TTC549 (cell line): ENCODE results near the gene AVL9.
A peak's percentile ranks its signal among the peaks of the same experiment; 100 is the strongest.
"Not testable (repeated sequence)": the region's sequence is repeated elsewhere in the genome, so short reads cannot be mapped to it uniquely, and the experiment has no call there.

Experiments
- FAIRE-seq: peaks from 2 replicates; lab custom pipeline; 2012; peaks lifted over from hg19 to GRCh38; lab: Jason Lieb, UNC

AVL9 gene

DNA sequence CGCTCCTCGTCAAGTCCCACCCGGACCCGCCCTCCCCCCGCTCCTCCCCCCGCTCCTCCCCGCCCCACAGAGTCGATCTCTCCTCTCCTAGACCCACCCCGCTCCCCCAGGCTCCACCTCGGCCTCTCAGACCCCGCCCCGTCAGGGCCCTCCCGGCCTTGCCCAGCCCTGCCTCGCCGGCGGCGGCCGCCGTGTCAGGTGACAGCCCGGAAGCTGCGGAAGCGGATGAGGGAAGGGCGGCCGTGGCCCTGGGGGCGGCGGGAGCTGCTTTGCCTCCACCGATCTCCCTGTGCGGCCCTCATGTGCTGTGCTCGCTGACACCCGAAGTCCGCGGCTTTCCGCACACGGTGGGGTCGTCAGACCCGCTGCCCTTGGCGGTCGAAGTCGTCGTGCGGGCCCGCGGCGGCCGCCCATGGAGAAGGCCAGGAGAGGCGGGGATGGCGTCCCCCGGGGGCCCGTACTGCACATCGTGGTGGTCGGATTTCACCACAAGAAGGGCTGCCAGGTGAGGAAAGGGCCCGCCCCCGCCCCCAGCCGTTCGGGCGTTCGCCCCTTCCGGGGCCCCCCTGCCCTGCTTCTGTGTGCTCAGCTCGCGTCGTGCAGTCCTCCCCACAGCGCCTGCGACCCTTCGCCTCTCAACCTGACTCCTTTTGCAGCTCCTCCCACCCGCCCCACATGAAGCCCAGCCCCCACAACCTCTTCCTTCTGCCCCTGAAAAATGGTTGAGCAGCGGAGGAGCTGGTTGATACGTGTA is at the start of gene AVL9:
Gene AVL9, plus strand, starts transcription at position 192 of the 754 bp plus-strand sequence. Its CDS starts 221 bp downstream, at position 413.
- FAIRE-seq: no peak

DNA sequence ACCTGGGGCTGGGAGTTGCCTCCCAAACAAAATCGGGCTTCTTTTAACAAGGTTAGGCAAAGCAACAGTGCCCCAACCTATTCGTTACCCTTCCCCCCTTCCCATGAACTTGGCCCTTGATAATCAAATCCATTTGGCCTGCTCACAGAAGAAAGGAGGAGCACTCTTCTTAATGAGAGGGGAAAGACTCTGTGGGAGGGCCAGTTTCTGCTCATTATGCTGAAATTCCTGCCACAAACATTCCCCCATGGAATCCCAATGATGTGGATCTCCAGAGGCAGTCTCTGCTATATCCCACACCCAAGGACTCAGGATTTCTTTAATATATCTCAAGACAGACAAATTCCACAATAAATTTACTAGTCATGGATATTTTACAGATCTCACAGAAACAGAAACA is 48.1 kb upstream of the AVL9 start:
- no peak for FAIRE-seq

DNA sequence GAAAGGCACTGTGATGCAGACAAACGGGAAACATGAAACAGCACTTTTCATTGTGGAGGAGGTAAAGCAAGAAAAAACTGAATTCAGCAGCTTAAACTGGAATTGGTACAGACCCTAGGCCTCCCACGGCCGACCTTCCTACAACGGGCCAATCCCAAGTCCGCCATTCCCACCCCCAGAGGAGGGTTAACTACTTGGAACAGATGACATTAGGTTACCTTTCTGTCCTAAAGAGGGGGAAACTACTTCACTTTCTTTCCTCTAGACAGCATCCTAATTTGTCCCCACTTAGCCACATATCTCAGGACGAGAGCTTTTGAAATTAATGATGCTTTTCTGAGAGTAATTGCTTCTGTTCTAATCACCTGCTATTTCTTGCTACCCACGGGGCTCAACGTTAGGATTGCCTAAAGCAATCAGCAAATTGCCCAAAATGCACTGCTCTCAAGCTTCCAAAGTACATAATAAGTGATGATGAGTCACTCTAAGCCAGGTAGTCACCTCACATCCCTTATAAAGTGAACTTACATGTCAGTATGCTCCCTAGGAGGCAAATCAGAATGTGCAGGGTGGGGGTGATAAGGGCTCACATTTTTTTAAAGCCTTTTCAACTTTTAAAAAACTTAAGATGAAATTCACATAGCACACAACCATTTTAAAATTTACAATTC is 41.8 kb upstream of the AVL9 start:
- no peak for FAIRE-seq

DNA sequence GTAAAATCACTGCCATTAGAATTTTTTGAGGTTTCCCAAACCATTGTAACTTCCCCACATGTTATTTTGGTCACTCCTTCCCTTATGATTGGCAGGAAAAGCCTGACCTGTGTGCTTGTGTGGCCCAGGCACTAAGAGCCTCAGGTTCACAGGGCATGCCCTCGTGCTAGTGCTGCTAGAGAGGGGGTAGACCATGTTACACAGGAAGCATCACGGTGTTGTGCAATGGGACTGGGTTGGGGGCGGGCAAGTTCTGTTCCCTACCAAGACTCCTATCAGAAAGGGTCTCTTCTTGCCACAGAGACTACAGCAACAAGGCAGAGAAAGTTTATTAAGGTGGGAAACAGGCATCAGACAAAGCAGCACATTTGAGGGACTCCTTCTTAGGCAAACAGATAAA is 37.3 kb upstream of the AVL9 start:
- FAIRE-seq: no peak

DNA sequence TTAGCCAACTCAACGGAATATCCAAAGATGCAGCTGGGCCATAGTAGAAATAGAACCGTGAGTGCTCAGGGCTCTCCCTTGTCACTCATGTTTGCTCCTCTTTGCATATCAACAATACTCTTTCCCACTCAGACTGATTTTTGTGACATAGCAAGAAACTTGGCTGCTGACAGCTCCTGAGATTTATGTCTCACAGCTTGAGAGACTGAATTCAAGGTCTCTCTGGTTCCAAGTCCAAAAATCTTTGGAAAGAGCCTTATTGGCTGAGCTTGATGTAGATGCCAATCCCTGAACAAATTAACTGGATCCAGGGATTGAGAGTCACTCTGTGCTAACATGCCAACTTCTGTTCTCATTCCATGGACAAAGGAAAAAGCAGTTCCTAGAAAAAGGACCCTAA is 35.5 kb upstream of the AVL9 start:
- no peak for FAIRE-seq

DNA sequence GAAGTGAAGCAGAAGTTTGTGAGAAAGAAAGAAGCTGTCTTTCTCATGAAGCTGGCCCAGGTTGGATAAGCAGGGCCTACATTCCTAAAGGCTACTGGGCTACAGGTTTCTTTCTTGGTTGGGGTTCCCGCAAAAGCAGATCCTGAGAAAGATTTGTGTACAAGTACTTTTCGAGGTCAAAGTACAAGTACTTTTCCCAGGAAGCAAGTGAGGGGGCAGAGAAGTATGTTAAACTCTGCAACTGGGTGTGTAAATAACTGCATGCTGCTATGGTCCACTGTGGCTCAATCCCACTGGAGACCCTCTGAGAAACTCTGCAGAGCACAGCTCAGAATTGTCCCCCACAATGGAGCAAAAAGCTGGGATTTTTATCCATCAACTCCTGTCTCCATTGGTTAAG is 33.8 kb upstream of the AVL9 start:
- no peak for FAIRE-seq

DNA sequence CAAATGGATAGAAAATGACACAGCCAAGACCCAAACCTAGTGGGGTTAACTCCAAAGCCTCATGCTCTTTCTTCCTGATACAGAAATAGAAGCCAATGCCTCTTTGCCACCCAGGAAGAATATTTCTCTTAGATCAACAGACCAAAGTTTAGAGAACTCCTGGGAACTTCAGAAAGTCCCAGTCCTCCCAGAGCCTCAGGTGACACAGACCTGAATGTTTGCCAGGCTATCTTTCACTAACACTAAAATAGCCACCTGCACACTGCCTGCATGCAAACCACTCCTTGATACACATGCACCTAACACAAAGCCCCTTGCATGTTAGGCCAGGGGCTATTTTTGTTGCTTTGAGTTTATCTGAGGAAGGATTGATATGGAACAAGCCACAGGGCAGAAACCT is 32.8 kb upstream of the AVL9 start:
- FAIRE-seq: no peak

DNA sequence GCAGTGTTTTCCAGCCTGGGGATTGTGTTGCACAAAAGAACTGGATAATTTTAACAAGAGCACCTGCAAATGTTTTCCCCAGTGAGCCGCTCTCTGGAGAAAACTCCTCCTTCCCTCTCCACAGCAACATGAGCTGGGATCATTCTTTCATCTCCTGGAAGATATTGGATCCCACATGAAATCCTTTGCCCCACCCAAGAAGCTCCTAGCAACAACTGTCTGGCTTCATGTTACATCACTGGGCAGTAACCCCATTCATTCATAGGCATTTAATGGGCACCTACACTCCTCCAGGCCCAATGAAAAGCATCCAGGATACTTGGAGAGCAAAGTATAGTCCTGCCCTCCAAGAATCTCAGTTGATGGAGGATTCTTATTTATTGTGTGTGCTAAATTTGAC is 32.3 kb upstream of the AVL9 start:
- FAIRE-seq: no peak

DNA sequence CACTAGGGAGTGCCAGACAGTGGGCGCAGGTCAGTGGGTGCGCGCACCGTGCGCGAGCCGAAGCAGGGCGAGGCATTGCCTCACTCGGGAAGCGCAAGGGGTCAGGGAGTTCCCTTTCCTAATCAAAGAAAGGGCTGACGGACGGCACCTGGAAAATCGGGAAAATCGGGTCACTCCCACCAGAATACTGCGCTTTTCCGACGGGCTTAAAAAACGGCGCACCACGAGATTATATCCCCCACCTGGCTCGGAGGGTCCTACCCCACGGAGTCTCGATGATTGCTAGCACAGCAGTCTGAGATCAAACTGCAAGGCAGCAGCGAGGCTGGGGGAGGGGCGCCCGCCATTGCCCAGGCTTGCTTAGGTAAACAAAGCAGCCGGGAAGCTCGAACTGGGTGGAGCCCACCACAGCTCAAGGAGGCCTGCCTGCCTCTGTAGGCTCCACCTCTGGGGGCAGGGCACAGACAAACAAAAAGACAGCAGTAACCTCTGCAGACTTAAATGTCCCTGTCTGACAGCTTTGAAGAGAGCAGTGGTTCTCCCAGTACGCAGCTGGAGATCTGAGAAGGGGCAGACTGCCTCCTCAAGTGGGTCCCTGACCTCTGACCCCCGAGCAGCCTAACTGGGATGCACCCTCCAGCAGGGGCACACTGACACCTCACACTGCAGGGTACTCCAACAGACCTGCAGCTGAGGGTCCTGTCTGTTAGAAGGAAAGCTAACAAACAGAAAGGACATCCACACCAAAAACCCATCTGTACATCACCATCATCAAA is 30.5 kb upstream of the AVL9 start:
- not testable (repeated sequence) for FAIRE-seq

DNA sequence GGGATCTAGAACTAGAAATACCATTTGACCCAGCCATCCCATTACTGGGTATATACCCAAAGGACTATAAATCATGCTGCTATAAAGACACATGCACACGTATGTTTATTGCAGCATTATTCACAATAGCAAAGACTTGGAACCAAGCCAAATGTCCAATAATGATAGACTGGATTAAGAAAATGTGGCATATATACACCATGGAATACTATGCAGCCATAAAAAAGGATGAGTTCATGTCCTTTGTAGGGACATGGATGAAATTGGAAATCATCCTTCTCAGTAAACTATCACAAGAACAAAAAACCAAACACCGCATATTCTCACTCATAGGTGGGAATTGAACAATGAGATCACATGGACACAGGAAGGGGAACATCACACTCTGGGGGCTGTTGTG is 25.3 kb upstream of the AVL9 start:
- FAIRE-seq: not testable (repeated sequence)

DNA sequence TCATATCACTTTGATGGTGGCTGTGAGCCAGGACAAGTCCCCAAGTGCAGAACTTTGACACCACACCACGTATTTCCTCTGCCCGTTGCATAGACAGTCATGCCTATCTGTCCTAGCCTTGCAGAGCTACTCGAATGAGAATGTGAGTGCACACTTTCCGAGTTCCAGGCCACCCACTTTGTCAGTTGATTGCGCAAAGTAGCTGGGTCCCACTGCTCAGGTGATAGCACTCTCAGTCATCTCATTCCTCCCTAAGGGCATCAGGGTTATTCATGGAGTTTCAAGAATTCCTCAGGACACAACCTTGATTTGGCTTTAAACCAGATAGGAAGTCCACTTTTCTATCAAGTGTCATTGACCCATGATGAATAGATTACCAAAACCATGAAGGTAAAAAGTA is 24.4 kb upstream of the AVL9 start:
- no peak for FAIRE-seq

DNA sequence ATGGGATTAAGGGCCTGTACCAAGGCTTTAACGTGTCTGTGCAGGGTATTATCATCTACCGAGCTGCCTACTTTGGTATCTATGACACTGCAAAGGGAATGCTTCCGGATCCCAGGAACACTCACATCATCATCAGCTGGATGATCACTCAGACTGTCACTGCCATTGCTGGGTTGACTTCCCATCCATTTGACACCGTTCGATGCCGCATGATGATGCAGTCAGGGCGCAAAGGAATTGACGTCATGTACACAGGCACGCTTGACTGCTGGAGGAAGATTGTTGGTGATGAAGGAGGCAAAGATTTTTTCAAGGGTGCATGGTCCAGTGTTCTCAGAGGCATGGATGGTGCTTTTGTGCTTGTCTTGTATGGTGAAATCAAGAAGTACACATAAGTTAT is 23.3 kb upstream of the AVL9 start:
- no peak for FAIRE-seq

DNA sequence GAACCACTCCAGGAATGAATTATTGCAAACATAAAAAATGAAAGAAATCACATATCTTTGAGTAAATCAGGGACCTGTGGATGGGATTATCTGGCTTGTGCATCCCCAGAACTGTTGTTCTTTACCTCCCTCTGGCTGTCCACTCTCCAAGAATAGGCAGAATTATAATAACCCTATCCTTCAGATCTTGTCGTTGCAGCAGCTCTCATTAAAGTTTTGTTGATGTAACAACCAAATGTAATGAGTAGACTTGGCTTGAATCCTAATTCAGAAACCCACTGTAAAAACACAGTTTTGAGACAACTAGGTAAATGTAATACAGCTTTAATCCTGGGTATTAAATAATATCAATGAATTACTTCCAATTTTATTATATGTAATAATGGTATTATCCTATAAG is 21.3 kb upstream of the AVL9 start:
- FAIRE-seq: no peak

DNA sequence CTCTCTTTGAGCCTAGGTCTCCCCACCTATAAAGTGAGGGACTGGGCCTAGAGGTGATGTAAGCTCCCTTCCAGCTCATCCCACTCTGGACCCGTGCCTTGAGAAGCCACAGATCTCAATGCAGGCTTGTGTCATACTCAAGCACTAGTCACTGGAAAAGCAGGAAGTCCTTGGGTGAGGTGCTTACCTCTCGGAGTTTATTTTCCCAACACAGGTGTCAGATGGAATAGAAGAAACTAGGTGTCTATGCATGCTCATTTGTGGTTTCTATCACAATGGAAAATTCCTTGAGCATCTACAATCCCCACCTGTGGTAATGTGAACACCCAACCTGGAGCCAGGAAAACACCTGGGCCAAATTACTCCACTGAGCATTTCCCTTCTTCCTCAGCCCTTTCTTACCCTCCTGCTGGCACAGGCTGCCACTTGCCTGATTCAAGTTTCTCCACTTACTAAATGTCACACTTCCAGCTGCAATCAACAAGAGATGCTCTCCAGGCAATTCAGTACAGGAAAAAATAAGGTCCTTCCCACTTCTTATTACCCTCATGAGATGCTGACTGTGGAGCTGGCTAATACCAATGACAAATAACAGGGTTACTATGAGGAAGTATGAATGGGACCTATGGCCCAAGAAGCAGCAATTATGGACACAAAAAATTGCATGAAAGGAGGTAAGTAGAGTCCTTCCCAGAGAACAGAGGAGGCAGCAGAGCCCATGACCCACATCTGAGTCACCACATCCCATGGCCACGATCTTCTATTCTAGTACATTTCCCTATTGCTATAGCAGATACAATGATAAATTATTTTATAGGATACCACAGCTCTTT is 18.3 kb upstream of the AVL9 start:
- no peak for FAIRE-seq

DNA sequence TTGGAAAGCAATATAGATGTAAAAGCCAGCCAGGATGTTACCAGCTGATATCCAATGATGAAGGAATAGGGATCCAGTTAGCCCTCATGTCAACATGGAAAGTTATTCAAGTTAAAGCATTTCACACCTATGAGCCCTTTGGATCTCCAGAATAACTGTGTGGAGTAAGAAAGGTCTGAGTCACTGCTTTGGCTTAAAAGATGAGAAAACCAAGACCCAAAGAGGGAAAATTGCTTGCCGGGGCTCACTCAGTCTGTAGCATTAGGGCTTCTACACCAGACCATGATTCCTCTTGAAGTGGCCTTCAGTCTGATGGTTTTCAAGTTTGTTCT is 17.7 kb upstream of the AVL9 start:
- FAIRE-seq: no peak

DNA sequence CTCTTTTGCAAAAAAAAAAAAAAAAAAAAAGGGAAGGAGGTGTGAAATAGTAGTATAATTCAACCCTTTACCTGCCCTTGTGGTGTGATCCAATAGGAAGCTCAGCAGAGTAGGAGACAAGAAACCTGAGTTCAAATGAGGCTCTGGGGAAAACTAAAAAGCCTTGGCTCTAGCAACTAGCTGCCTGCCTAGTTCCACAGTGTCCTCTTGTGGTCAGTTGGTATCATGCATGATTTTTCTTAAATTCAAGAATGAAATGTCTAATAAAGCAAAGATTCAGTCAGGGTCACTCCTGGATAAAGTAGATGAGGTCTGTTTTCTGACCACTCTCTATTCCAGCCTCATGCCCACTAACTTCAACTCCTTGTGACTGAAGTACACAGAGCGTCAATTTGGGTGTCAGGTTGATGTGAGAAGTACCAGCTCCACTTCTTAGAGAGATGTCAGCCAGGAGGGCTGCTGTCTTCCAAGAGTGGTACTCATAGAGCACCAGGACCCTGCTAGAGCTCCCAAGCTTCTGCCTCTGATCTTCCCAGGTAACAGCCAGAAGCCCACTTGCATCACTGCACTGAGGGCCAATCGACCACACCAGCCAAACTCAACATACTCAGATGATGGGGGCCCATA is 15.6 kb upstream of the AVL9 start:
- FAIRE-seq: no peak

DNA sequence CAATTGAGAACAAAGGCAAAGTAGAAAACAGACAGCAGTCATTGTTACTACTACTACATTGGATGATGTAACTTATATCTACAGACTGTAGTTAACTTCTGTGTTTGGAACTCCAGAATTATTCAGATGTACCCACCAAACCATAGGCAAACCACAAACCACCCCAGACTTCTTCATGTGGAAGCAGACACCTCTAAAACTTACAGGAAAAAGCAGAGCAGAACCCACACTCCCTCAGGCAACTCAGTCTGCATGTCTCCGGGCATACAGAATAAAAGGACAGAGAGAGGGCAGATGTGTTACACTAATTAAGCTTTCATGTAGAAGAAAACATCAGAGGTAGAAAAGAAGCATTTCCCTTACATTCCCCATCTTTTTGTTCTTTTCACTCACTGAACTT is 14.1 kb upstream of the AVL9 start:
- FAIRE-seq: no peak

DNA sequence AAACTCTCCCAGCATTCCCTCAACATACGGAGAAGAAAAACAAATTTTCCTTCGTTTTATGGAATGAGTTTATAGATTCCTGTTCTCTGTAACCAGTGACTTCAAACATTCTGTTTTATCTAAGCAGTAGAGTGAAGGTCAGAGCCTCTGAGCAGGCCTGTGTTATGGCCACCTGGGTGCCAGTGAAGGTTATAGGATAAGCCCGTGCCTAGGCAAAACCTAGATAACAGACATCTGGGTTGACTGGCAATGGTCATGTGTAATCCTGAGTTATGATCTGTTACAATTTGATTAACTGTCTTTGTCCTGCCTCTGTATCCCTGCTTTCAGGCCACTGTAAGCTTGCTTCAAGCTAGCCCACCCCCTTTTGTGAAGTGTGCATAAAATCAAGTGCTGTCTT is 13.4 kb upstream of the AVL9 start:
- no peak for FAIRE-seq

DNA sequence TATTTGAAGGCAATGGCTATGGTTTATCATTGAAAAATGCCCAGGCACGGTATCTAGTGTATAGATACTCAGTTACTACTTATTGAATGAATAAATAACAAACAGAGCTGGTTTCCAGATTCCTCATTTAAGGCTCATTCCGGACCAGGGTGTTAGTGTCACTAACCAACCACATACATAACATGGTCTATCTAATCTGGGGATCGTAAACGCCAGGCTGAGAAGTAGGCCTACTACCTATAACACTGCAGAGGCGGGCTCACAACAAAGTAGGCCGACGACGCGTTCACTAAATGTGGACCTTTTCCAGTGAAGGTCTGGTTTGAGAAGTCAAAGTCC is 5.5 kb upstream of the AVL9 start:
- no peak for FAIRE-seq

DNA sequence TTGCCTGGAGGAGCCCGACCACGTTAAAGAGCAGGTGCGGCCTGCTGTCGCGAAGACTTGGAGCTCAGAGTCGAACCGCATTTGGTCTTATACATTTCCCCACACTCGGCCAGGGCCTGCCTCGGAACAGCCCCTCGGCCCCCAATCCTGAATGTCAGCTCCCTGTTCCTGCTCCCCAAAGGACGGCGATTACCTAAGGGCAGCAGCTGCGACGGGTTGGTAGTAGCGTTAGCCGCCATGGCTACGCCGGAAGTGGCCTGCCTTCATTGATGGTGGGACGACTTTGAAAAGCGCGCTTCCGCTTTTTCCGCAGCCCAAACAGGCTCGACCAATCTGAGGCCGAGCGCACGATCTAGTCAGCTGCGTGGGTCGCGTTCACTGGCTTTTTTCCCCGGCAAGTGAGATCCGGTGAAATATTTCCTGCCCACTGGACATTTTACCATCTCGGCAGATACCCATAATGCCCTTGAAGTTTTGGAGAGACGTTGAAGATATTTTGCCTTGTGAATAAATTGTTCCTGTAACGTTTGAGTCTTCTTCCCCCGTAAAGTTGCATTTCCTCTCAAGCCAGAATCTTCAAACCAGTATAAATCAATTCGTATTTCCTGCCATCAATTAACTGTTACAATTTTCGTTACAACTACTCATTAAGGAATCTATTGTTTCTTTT is 5.0 kb upstream of the AVL9 start, which contains the start of gene LSM5:
Gene LSM5, minus strand, starts transcription at position 254 of the 670 bp plus-strand sequence. Its CDS starts 15 bp downstream, at position 239.
- FAIRE-seq: peak; percentile 53

DNA sequence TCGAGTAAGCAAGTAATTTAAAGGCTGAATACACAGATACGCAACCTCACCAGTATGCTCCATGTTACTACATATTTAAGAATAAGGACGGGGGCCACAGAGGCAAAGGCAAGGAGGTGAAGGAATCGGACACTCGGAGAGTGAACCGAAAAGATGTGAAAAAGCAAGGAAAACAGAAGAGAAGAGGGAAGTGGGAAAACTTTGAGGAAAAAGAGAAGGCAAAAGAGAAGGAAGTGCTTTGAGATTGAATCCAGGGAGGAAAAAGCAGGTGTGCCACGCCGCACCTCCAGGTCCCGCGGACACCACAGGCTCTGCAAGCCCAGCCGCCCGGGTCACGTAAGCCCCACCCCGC is 367 bp upstream of the AVL9 start:
- no peak for FAIRE-seq
